Caki2 (cell line): ENCODE data around the gene ADAMTS17. TPM values are rescaled to one million over a fixed set of nuclear protein-coding genes. Genes with fewer than 3 reads are reported as not detected.
"Not testable (repeated sequence)": the region's sequence is repeated elsewhere in the genome, so short reads cannot be mapped to it uniquely, and the experiment has no call there.

Experiments used
- DNase-seq: peaks from one replicate; pipeline ENCODE4 v3.0.0-alpha.2; 2015; ENCODE audit warnings: low read depth
- in situ Hi-C: cut with HindIII; loops from 2 replicates; pipeline ENCODE4 v1.10.0; 2016; ENCODE audit warnings: low sequenced_read_pairs, low pct_unique_long_range_greater_than_20kb, mixed read lengths
- total RNA-seq: library from RNA; depleted of rRNA; stranded (reverse); fragments of >200 nt; shearing (Covaris generic); gene quantifications from 2 replicates; pipeline ENCODE4 v1.2.3, GENCODE V29; 2014; ENCODE audit warnings: low replicate concordance

Gene ADAMTS17
- total RNA-seq, 1 experiment from 2014 or later = not detected

DNA sequence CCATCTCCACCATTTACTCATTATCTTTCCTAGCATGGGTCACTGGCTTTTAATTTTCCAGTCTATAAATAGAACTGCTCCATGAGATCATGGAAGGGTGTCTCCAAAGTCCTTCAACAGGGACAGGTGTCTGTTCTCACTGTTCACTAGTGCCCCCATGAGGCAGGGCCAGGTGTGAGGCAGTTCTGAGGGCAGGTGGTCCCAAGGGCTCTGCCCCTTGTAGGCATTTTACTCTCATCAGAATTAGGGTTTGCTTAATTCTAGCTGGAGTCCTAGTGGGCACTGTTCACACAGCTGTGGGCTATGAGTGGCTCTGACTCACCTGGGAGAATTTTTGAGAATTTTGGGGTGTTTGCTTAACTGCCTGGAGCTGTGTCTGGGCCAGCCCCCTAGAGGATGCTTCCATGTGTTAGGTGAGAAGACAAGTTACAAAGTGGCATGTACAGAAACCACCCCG lies 360.6 kb downstream of the ADAMTS17 start:
- no peak for DNase-seq
- in situ Hi-C loops = no loop called here

DNA sequence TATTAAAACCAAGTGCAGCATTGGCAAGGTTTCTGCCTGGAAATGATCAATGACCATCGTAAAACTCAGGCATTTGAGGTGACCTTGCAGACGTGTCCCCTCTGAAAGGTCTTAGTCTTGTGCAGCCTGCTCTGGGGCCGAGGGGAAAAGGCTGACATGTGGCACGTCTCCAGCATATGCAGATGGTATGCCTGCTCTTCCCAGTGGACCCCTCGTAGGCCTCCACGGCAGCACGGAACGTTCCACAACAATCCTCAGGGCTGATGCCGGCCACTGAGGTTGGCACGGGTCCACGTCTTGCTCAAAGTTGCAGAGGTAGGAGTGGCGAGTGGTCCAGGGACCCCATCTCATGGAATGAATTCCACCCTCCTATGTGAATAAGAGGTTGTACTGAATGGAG lies 361.0 kb downstream of the ADAMTS17 start:
- in situ Hi-C loops = no loop called here
- no peak for DNase-seq

DNA sequence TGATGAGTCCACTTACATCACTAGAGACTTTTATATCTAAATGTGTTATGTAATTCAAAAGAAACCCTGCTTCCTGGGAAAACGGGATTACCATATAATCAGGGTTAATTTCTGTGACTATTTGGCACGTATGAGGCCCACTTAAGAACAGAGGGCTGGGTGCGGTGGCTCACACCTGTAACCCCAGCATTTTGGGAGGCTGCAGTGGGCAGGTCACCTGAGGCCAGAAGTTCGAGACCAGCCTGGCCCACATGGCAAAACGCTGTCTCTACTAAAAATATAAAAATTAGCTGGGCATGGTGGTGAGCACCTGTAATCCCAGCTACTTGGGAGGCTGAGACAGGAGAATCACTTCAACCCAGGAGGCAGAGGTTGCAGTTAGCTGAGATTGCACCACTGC lies 361.9 kb downstream of the ADAMTS17 start:
- in situ Hi-C loops, DNase-seq: not testable (repeated sequence)

DNA sequence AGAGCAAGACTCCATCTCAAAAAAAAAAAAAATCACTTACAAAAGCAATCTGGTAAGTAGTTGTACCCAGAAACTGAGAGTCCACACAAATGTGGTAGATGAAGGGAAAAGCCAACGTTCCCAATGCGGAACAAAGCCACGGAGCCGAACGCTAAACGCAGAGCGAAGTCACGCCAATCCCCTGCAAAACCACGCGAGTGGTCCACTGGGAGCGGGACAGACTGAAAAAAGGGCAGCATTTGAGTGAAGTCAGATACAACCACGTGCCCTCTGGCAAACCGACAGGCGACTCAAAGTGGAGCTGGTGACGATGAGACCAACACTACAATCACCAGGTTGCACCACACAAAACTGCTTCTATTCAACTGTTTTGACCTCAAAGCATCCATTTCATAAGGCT lies 362.4 kb downstream of the ADAMTS17 start:
- in situ Hi-C loops = no loop called here
- DNase-seq = no peak

DNA sequence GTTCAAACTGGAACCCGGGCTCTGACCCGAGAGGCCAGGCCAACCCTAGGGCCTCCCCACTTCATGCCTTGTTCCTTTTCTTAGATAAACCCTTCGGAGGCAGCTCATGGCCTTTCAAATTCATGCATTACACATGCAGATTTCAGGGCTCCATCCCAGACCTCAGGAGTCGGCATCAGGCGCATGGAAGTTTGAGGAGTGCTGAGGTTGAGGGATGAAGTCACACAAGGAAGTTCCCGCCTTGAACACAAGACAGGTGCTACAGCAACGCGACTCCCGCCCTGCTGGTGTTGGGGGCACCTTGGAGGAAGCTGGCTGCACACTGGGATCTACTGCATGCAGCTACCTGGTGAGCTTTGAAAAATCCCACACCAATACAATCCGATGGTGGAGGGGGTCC lies 363.3 kb downstream of the ADAMTS17 start:
- in situ Hi-C loops = no loop called here
- DNase-seq = no peak

DNA sequence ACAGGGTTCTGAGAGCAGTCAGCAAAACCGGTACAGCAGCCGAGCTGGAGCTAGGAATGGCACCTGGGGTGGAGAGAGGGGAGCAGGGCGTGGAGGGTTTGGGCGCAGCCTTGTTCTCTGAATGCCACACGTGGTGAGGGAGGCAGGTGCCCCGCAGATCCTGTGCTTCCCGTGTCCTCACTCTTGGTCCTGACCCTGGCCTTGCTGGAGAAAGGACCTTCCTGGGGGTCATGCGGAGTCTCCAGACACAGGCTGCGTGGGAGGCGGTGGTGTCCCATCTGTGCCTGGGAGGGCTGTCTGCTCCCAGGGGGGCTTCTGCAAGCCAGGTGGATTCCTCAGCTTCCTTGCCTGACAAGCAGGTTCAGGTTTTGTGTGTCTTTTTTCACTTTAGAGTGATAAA lies 363.8 kb downstream of the ADAMTS17 start:
- no peak for DNase-seq
- in situ Hi-C loops = no loop called here

DNA sequence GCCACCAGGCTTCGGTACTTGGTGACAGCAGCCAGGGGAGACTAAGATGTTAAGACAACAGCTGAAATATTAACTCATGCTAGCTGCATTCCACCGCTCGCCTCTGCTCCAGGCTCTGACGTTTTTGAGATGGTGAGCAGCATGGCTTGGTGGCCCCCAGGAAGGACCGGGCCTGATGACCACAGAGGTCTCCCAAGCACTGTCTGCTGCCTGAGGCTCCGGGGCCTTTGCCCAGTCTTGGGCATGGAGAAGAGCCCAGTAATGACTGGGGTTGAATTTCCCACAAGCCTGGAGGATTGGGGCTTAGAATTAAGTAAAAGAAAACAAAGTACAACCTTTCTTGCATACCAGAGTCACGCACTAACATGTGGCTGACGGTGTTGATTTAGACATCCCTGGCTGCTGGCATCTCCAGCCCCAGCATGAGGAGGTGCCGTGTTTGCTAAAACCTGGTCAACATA lies 364.9 kb downstream of the ADAMTS17 start:
- in situ Hi-C loops = no loop called here
- DNase-seq = no peak

DNA sequence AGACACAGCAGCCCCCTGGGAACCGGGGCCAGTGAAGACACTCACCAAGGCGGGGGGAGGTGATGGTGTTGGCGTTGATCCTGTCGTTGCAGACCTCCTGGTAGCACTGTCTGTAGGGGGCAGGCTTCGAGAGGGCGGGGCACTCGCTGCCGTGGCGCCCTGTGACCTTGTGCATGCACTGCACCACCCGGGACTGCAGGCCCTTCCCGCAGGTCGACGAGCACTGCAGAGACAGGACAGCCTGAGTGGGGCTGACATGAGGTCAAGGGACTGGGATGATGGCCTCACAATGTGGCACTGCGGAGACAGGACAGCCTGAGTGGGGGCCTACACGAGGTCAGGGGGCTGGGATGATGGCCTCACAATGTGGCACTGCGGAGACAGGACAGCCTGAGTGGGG lies 365.8 kb downstream of the ADAMTS17 start:
- DNase-seq = no peak
- in situ Hi-C loops = no loop called here

DNA sequence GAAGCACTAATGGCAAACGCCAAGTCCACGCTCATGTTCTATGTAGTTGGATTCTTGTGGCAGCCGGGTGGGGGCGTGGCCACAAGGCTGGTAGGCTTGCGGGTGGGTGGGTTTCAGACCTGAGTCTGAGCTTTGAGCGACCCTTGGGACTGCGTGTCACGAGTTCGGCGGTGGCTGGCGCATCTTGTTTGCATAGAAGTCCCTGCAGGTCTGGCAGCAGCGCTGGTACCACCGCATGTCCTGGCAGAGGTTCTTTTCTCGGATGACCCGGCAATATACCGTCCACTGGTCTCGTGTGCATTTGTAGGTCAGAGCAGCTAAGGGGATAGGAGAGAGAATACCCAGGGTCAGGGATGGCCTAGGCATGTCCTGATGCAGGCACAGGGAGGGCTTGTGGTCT lies 367.5 kb downstream of the ADAMTS17 start:
- in situ Hi-C loops = no loop called here

DNA sequence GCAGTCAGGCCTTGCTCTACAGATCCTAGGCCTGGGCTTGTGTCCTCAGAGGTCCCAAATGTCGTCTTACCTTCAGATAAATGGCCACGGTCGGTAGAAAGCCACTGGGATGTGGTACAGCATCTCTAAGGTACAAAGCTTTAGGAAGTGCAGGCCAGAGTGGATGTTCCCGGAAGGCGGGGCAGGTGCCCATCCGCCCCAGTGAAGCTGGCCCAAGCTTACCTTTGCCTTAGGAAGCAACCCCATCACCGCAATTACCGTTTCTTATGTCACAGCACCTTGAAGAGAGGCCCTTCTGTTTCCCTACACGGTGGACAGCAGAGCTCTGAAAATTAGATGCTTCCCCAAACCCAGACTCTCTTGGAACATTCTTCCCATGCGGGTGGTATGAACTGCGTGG lies 368.4 kb downstream of the ADAMTS17 start:
- in situ Hi-C loops = no loop called here
- no peak for DNase-seq

More for the DNA sequence above, 367.5 kb downstream of the ADAMTS17 start:
- no peak for DNase-seq

DNA sequence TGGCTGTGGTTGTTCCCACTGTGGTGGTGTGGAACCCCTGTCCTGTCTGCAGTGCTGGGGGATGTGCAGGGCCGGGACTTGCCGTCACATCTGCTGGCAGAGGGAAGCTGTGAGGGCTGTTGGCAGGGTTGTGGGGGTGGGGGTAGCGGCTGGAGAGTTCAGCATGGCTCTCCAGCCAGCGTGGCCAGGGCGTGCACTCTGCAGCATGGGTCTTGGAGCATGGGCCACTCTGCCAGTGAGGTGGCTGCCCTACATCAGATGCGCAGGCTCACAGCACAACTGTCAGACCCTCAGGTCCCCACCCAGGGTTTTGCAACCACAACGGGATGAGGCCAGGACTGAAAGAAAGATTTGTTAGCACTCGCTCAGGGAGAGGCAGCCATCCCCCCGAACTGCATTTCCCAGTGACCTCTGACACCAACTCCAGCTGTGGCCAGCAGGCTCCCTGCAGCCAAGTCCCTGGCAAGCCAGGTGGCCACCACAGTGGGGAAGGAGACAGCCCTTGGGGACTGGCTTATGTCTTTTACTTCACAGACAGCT lies 370.8 kb downstream of the ADAMTS17 start:
- DNase-seq = no peak
- in situ Hi-C loops = no loop called here

DNA sequence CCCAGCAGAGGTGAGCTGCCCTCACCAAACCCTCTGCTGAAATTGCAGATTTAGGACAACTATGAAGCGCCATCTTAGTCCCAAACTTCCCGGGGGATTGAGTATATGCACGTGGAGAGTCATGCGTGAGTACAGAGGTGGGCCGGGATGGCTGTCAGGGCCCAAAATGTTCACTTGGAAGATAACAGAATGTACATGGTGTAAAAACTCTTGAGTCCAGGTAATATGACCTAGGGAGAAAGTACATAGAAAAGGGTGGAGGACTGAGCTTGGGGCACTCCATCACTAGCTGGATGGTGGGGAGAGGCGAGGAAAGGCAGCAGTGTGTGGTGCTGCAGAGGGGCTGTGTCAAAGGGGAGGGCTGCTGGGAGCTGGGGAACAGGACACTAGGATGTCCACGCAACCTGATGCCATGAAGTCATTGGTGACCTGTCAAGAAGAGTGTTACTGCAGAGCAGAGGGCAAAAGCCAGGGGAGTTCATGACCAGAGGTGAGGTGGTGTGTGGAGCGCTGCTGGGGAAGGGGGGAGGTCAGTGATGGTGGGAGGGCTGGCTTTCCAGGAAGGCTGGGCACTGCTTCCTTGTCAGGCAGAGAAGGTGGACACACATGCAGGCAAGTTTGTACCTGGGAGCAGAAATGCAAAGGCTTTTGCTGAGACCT lies 372.4 kb downstream of the ADAMTS17 start:
- in situ Hi-C loops = no loop called here
- DNase-seq = no peak

DNA sequence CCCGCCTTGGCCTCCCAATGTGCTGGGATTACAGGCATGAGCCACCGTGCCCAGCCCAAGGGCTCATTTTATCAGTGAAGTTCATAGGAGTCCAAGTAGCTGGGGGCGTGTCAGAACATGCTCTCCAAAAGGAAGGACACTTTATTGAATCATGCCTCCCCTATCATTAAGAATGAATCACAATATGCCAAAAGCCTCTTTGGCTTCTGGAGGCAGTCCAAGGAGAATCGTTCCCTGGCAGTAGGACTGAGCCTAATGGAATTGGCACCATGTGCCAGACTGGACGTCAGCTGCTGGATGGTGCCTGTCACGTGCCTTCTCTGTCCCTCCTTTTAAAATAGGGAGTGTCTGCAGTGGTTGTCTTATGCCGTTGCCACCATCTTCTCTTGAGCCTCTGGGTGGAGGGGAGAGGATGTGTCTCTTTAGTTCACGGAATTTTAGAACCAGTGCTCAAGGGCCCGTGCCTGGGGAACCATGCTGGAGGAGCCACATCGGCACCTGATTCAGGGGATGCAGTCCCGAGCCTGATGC lies 373.9 kb downstream of the ADAMTS17 start:
- DNase-seq = no peak
- in situ Hi-C loops = no loop called here

DNA sequence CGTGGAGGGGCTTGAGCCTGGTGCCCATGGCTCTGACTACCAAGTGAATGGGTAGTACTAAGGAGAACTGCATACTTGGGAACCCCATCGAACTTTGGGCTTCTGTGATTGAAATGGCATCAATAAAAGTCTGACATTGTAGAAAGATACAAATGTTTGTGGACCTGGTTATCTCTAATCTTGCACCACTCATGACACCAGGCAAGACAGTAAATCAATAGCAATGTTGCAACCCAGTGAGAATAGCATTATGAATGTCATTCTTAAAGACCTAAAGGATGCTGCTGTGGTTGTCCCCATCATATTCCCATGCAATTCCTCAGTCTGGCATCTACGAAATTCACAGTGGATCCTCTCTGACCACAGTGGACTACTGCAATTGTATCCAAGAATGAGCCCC lies 375.0 kb downstream of the ADAMTS17 start:
- DNase-seq = no peak
- in situ Hi-C loops = no loop called here

DNA sequence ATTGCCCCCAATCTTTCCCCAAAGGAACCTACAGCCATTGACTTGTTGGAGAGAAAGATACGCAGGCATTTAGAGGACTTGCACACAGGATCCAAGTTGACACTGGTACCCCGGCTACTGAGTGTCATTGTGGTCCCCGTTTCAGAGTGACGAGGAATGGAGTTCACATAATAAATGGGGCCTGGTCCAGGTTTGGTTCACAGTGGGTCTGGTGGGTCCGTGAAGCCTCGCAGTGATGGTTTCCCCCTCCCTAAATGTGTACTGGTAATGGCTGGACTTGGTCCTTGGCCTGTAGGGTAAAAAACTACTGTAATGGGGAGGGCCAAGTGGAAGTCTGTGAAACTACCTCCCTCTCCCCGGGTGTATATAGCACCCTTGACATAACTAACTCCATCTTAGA lies 376.4 kb downstream of the ADAMTS17 start:
- in situ Hi-C loops = no loop called here
- no peak for DNase-seq

DNA sequence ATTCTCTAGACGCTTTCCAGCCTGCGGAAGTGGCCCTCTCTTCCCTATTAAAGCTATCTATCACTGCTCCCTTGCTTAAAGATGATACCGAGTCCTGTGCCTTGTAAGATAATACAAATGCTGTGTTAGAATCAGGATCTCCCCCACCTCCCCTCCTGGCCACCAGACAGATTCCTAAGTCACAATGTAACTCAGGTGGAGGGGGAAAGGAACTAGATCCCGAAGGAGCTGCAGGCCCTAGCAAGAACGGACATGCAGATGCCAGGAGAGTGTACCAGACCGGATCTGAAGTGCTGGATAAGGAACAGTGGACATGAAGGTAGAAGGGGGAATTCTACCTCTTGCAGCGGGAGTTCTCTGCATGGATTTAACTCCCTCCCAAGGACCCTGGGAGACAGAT lies 377.8 kb downstream of the ADAMTS17 start:
- in situ Hi-C loops = no loop called here

DNA sequence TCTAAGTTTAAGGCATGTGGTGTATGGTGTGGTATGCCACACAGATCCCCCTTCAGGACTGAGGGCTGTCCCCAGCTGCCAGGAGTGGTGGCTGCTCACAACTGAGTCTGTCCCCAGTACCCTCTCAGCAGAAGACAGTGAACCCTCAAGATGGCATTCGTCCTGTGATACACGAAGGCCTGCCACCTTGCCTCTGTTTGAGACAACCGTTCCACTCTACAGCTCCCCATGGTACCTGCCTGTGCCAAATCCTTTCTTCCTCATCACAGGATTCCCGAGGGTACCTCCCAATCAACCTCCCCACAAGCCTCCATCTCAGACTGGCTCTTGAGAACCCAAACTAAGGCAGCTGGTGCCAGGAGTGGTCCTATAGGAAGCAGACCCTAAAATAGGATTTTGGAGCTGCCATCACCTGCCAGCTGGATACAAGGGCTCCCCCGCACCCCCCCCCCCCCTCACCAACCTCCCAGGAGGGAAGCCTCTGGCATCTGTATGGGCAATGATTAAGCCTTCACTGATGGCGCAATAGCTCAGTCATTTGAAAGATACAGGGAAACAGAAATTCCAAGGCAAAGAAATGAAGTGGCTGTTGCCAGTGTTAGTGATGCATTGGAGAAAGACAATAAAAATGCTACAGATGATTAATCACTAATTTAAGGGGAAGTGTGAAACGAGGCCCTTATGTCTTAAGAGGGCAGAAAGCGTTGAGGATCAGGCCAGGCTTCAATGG lies 378.5 kb downstream of the ADAMTS17 start:
- in situ Hi-C loops = no loop called here
- DNase-seq = peak; percentile 5

More for the DNA sequence above, 377.8 kb downstream of the ADAMTS17 start:
- DNase-seq = no peak

DNA sequence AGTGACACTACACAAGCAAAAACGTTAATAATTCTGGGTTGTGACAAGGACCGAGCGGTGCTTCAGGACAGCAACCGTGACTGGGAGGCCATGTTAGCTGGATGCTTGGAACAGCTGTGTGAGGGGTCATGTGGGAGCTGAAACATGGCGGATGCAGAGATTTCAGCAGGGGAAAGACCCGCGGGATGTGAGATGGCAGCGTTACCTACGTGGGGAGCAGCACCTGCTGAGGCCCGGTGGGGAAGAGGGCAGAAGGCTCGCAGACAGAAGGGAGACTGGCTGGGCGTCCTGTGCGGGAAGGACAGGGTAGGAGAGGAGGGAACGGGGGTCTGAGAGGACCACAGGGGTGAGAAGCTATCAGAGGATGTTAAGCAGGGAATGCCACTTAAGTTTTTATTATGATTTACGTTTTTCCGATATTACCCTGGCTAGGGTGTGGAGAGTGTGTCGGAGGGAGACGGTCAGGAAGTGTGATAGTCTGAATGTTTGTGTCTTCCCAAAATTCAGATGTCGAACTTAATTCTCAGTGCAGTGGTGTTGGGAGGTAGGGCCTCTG lies 379.7 kb downstream of the ADAMTS17 start:
- no peak for DNase-seq

DNA sequence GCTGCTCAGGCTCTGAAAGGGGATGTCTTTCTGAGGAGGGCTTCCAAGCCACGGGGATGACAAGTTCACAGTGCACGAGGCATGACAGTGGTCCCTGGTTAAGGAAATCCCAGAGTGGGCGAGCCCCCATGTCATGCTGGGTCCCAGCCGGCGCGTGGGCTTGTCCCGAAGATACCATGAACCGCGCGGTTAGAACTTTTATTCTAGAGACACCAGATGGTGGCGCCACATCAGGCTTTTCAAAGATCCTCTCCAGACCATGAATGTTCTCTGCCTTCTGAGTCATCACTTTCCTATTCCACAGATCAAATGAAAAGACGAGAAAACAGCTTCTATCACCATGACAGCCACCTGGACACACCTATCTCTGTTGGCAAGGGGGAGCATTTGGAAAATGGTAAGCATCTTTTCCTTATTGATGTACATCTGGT lies 380.7 kb downstream of the ADAMTS17 start:
- in situ Hi-C loops = no loop called here
- no peak for DNase-seq

More for the DNA sequence above, 379.7 kb downstream of the ADAMTS17 start:
- in situ Hi-C loops = no loop called here
